ENCODE data around the gene DPP4.
A peak's percentile ranks its signal among the peaks of the same experiment; 100 is the strongest.

DPP4 gene

GRCh38 chr2:162007447-162008040, 66.5 kb downstream of the DPP4 start:
- Histone ChIP-seq H3K9me3 (ENCODE audit: control insufficient read depth, low read length) (no peaks in the 10 kb centered on the region), H3K4me3 (ENCODE audit: insufficient read depth, low read depth, low read length) (no peak overlapping the region), H3K36me3 (ENCODE audit: control insufficient read depth, insufficient read depth, low read length) (no peaks in the 10 kb centered on the region), H3K27ac (ENCODE audit: insufficient read depth, low read depth, low read length, poor library complexity, severe bottlenecking) (no peak overlapping the region), H3K4me1 (ENCODE audit: control insufficient read depth, insufficient read depth, low read length) (no peaks in the 10 kb centered on the region), H3K27me3 (ENCODE audit: control insufficient read depth, insufficient read depth, low read length, poor library complexity, severe bottlenecking) (no peaks in the 10 kb centered on the region)
- 100% methylated on average over 1 of the region's 3 CpGs; no CpG with 5 or more reads in 1 of the 2 experiments for WGBS, 2 experiments

- no peak overlapping the region for H3K4me3 ChIP-seq (ENCODE audit: insufficient read depth, low read depth, low read length)
- no peaks in the 10 kb centered on the region for H3K27me3 ChIP-seq (ENCODE audit: control insufficient read depth, insufficient read depth, low read length, poor library complexity, severe bottlenecking)
- no peaks in the 10 kb centered on the region for H3K36me3 ChIP-seq (ENCODE audit: control insufficient read depth, insufficient read depth, low read length)
- H3K4me1 ChIP-seq (ENCODE audit: control insufficient read depth, insufficient read depth, low read length) = no peaks in the 10 kb centered on the region
- no peak overlapping the region for H3K27ac ChIP-seq (ENCODE audit: insufficient read depth, low read depth, low read length, poor library complexity, severe bottlenecking)
- no peaks in the 10 kb centered on the region for H3K9me3 ChIP-seq (ENCODE audit: control insufficient read depth, low read length)
Observed at GRCh38 chr2:162006337-162006736, 67.7 kb downstream of the DPP4 start.

- no peaks in the 10 kb centered on the region for H3K9me3 ChIP-seq (ENCODE audit: control insufficient read depth, low read length)
- 83 to 86% methylated on average over 3 of the region's 3 CpGs for WGBS, 2 experiments
Observed at GRCh38 chr2:162004031-162004430, 70.0 kb downstream of the DPP4 start.

GRCh38 chr2:162002623-162003235, 71.3 kb downstream of the DPP4 start:
- peak overlapping the region; percentile 65 for H3K27ac ChIP-seq (ENCODE audit: insufficient read depth, low read depth, low read length, poor library complexity, severe bottlenecking)
- H3K36me3 ChIP-seq (ENCODE audit: control insufficient read depth, insufficient read depth, low read length) = no peaks in the 10 kb centered on the region
- H3K4me1 ChIP-seq (ENCODE audit: control insufficient read depth, insufficient read depth, low read length) = no peaks in the 10 kb centered on the region
- H3K9me3 ChIP-seq (ENCODE audit: control insufficient read depth, low read length) = no peaks in the 10 kb centered on the region
- no peaks in the 10 kb centered on the region for H3K27me3 ChIP-seq (ENCODE audit: control insufficient read depth, insufficient read depth, low read length, poor library complexity, severe bottlenecking)
- 66 to 67% methylated on average over 7 of the region's 7 CpGs for WGBS, 2 experiments
- no peak overlapping the region for H3K4me3 ChIP-seq (ENCODE audit: insufficient read depth, low read depth, low read length)

More at GRCh38 chr2:162004031-162004430, 70.0 kb downstream of the DPP4 start:
- Histone ChIP-seq H3K36me3 (ENCODE audit: control insufficient read depth, insufficient read depth, low read length) (no peaks in the 10 kb centered on the region), H3K4me3 (ENCODE audit: insufficient read depth, low read depth, low read length) (no peak overlapping the region), H3K27me3 (ENCODE audit: control insufficient read depth, insufficient read depth, low read length, poor library complexity, severe bottlenecking) (no peaks in the 10 kb centered on the region), H3K4me1 (ENCODE audit: control insufficient read depth, insufficient read depth, low read length) (no peaks in the 10 kb centered on the region), H3K27ac (ENCODE audit: insufficient read depth, low read depth, low read length, poor library complexity, severe bottlenecking) (no peak overlapping the region)

GRCh38 chr2:162000431-162000830, 73.6 kb downstream of the DPP4 start:
- Histone ChIP-seq H3K9me3 (ENCODE audit: control insufficient read depth, low read length) (no peaks in the 10 kb centered on the region), H3K27me3 (ENCODE audit: control insufficient read depth, insufficient read depth, low read length, poor library complexity, severe bottlenecking) (no peaks in the 10 kb centered on the region), H3K36me3 (ENCODE audit: control insufficient read depth, insufficient read depth, low read length) (no peaks in the 10 kb centered on the region), H3K27ac (ENCODE audit: insufficient read depth, low read depth, low read length, poor library complexity, severe bottlenecking) (no peak overlapping the region), H3K4me1 (ENCODE audit: control insufficient read depth, insufficient read depth, low read length) (no peaks in the 10 kb centered on the region), H3K4me3 (ENCODE audit: insufficient read depth, low read depth, low read length) (no peak overlapping the region)
- whole genome bisulfite sequencing, 2 experiments = 96% methylated on average over 1 of the region's 1 CpG

- Histone ChIP-seq H3K36me3 (ENCODE audit: control insufficient read depth, insufficient read depth, low read length) (no peaks in the 10 kb centered on the region), H3K4me1 (ENCODE audit: control insufficient read depth, insufficient read depth, low read length) (no peaks in the 10 kb centered on the region), H3K27ac (ENCODE audit: insufficient read depth, low read depth, low read length, poor library complexity, severe bottlenecking) (no peak overlapping the region), H3K4me3 (ENCODE audit: insufficient read depth, low read depth, low read length) (no peak overlapping the region), H3K27me3 (ENCODE audit: control insufficient read depth, insufficient read depth, low read length, poor library complexity, severe bottlenecking) (no peaks in the 10 kb centered on the region), H3K9me3 (ENCODE audit: control insufficient read depth, low read length) (no peaks in the 10 kb centered on the region)
- WGBS, 2 experiments = 86 to 88% methylated on average over 5 to 6 of the region's 6 CpGs
Observed at GRCh38 chr2:161999321-161999720, 74.7 kb downstream of the DPP4 start.

- Histone ChIP-seq H3K27ac (ENCODE audit: insufficient read depth, low read depth, low read length, poor library complexity, severe bottlenecking) (no peak overlapping the region), H3K4me1 (ENCODE audit: control insufficient read depth, insufficient read depth, low read length) (no peaks in the 10 kb centered on the region), H3K27me3 (ENCODE audit: control insufficient read depth, insufficient read depth, low read length, poor library complexity, severe bottlenecking) (no peaks in the 10 kb centered on the region), H3K36me3 (ENCODE audit: control insufficient read depth, insufficient read depth, low read length) (no peaks in the 10 kb centered on the region), H3K9me3 (ENCODE audit: control insufficient read depth, low read length) (no peaks in the 10 kb centered on the region), H3K4me3 (ENCODE audit: insufficient read depth, low read depth, low read length) (no peak overlapping the region)
- WGBS, 2 experiments = 83 to 97% methylated on average over 1 of the region's 1 CpG
Observed at GRCh38 chr2:161998857-161999256, 75.2 kb downstream of the DPP4 start.

- Histone ChIP-seq H3K36me3 (ENCODE audit: control insufficient read depth, insufficient read depth, low read length) (no peaks in the 10 kb centered on the region), H3K27me3 (ENCODE audit: control insufficient read depth, insufficient read depth, low read length, poor library complexity, severe bottlenecking) (no peaks in the 10 kb centered on the region), H3K9me3 (ENCODE audit: control insufficient read depth, low read length) (no peaks in the 10 kb centered on the region), H3K27ac (ENCODE audit: insufficient read depth, low read depth, low read length, poor library complexity, severe bottlenecking) (no peak overlapping the region), H3K4me1 (ENCODE audit: control insufficient read depth, insufficient read depth, low read length) (no peaks in the 10 kb centered on the region), H3K4me3 (ENCODE audit: insufficient read depth, low read depth, low read length) (no peak overlapping the region)
- 85 to 86% methylated on average over 9 of the region's 9 CpGs for WGBS, 2 experiments
Observed at GRCh38 chr2:161997916-161998471, 76.0 kb downstream of the DPP4 start.

GRCh38 chr2:161995553-161996016, 78.4 kb downstream of the DPP4 start:
- Histone ChIP-seq H3K4me1 (ENCODE audit: control insufficient read depth, insufficient read depth, low read length) (no peaks in the 10 kb centered on the region), H3K27ac (ENCODE audit: insufficient read depth, low read depth, low read length, poor library complexity, severe bottlenecking) (no peak overlapping the region), H3K9me3 (ENCODE audit: control insufficient read depth, low read length) (no peaks in the 10 kb centered on the region), H3K27me3 (ENCODE audit: control insufficient read depth, insufficient read depth, low read length, poor library complexity, severe bottlenecking) (no peaks in the 10 kb centered on the region), H3K4me3 (ENCODE audit: insufficient read depth, low read depth, low read length) (no peak overlapping the region), H3K36me3 (ENCODE audit: control insufficient read depth, insufficient read depth, low read length) (no peaks in the 10 kb centered on the region)

GRCh38 chr2:161994761-161995520, 79.1 kb downstream of the DPP4 start:
- H3K27me3 ChIP-seq (ENCODE audit: control insufficient read depth, insufficient read depth, low read length, poor library complexity, severe bottlenecking) = no peaks in the 10 kb centered on the region
- H3K4me1 ChIP-seq (ENCODE audit: control insufficient read depth, insufficient read depth, low read length) = no peaks in the 10 kb centered on the region
- H3K4me3 ChIP-seq (ENCODE audit: insufficient read depth, low read depth, low read length) = no peak overlapping the region
- 90 to 99% methylated on average over 5 of the region's 5 CpGs for WGBS, 2 experiments
- no peaks in the 10 kb centered on the region for H3K9me3 ChIP-seq (ENCODE audit: control insufficient read depth, low read length)
- no peaks in the 10 kb centered on the region for H3K36me3 ChIP-seq (ENCODE audit: control insufficient read depth, insufficient read depth, low read length)
- H3K27ac ChIP-seq (ENCODE audit: insufficient read depth, low read depth, low read length, poor library complexity, severe bottlenecking) = no peak overlapping the region

All from ectodermal cell (in vitro differentiated cells).